DOHH2 (cell line): Measurements from ENCODE around the gene MYH7.

Experiments
- H3F3A ChIP-seq: fragments of 200-600 bp; sonication (generic), shearing (Covaris generic); 2 replicates; pipeline ENCODE4 v1.6.0; 2016; ENCODE audit warnings: antibody characterized with exemption, mild to moderate bottlenecking; ENCODE audit not compliant: control insufficient read depth, insufficient read depth
- H3K27ac ChIP-seq: fragments of 200-600 bp; sonication (generic); 2 replicates; pipeline ENCODE4 v1.5.1; 2014; ENCODE audit warnings: low read depth, mild to moderate bottlenecking, low read length, moderate library complexity
- H3K27me3 ChIP-seq: fragments of 200-600 bp; sonication (generic); 2 replicates; pipeline ENCODE4 v1.6.1; 2014; ENCODE audit warnings: mild to moderate bottlenecking, low read length, mixed read lengths; ENCODE audit not compliant: control insufficient read depth
- H3K36me3 ChIP-seq: fragments of 200-600 bp; sonication (generic); 2 replicates; pipeline ENCODE4 v1.6.1; 2014; ENCODE audit warnings: mild to moderate bottlenecking, low read length, moderate library complexity, mixed read lengths; ENCODE audit not compliant: control insufficient read depth
- H3K4me1 ChIP-seq: fragments of 200-600 bp; sonication (generic); 2 replicates; pipeline ENCODE4 v1.6.1; 2014; ENCODE audit warnings: mild to moderate bottlenecking, low read length, mixed read lengths; ENCODE audit not compliant: control insufficient read depth
- H3K4me2 ChIP-seq: fragments of 200-600 bp; sonication (generic); 2 replicates; pipeline ENCODE4 v1.6.0; 2014; ENCODE audit warnings: mild to moderate bottlenecking, low read length, moderate library complexity
- H3K4me3 ChIP-seq: fragments of 200-600 bp; sonication (generic); 2 replicates; pipeline ENCODE4 v1.5.1; 2014; ENCODE audit warnings: mild to moderate bottlenecking, low read length, mixed read lengths
- H3K79me2 ChIP-seq: fragments of 200-600 bp; sonication (generic); 2 replicates; pipeline ENCODE4 v1.6.1; 2014; ENCODE audit warnings: mild to moderate bottlenecking, low read length, mixed read lengths; ENCODE audit not compliant: control insufficient read depth
- H3K9me2 ChIP-seq: fragments of 200-600 bp; sonication (generic); replicated peaks from 2 replicates; pipeline ENCODE4 v1.6.1; 2014; ENCODE audit warnings: mild to moderate bottlenecking, low read length, mixed read lengths; ENCODE audit not compliant: control insufficient read depth
- H3K9me3 ChIP-seq: fragments of 200-600 bp; sonication (generic); 2 replicates; pipeline ENCODE4 v1.6.1; 2014; ENCODE audit warnings: antibody characterized with exemption, low read length, mixed read lengths; ENCODE audit not compliant: control insufficient read depth, insufficient read depth
- H4K20me1 ChIP-seq: fragments of 200-600 bp; sonication (generic); 2 replicates; pipeline ENCODE4 v1.6.0; 2014; ENCODE audit warnings: low read depth, mild to moderate bottlenecking, antibody characterized with exemption, low read length, moderate library complexity; ENCODE audit not compliant: control insufficient read depth, insufficient read depth
- CTCF ChIP-seq: fragments of 200-600 bp; sonication (generic); IDR thresholded peaks from one replicate; pipeline ENCODE4 v1.5.1; 2014; ENCODE audit warnings: antibody characterized with exemption, mild to moderate bottlenecking, low read depth, low read length; ENCODE audit not compliant: poor library complexity, severe bottlenecking
- EZH2phosphoT487 ChIP-seq: fragments of 200-600 bp; sonication (generic); IDR thresholded peaks from 2 replicates; pipeline ENCODE4 v1.6.1; 2017; ENCODE audit warnings: borderline replicate concordance, mild to moderate bottlenecking, antibody characterized with exemption, low read length, moderate library complexity, mixed read lengths

The MYH7 gene

GRCh38 chr14:23470947-23471346, 35.5 kb upstream of the MYH7 start:
- Histone ChIP-seq H3K27me3 (no peaks in the 10 kb centered on the region), H3F3A (0 out of 2 replicates have a peak, but pooled peaks cover 5% of the 10 kb centered on the region), H3K36me3 (peaks cover 60% of the 10 kb centered on the region), H3K9me3 (peaks cover 7% of the 10 kb centered on the region), H3K79me2 (peaks cover 25% of the 10 kb centered on the region), H3K9me2 (no peaks in the 10 kb centered on the region), H3K4me2 (no peak overlapping the region; the same call in 1 of the 2 replicates), H3K4me3 (no peak overlapping the region), H4K20me1 (no peaks in the 10 kb centered on the region), H3K4me1 (peaks cover 12% of the 10 kb centered on the region), H3K27ac (no peak overlapping the region)
- no peak for TF ChIP-seq EZH2phosphoT487
- TF ChIP-seq CTCF = no peak

- H3K9me3 ChIP-seq = peaks cover 7% of the 10 kb centered on the region
- no peaks in the 10 kb centered on the region for H3K27me3 ChIP-seq
- TF ChIP-seq EZH2phosphoT487 = no peak
- TF ChIP-seq CTCF = no peak
- H3K36me3 ChIP-seq = peaks cover 50% of the 10 kb centered on the region
- peaks cover 25% of the 10 kb centered on the region for H3K79me2 ChIP-seq
- no peaks in the 10 kb centered on the region for H3K9me2 ChIP-seq
- peaks cover 12% of the 10 kb centered on the region for H3K4me1 ChIP-seq
- peak overlapping the region; percentile 40 for H3K27ac ChIP-seq
- H4K20me1 ChIP-seq = no peaks in the 10 kb centered on the region
- peak overlapping the region; percentile 74 for H3K4me2 ChIP-seq
- 0 out of 2 replicates have a peak, but pooled peaks cover 4% of the 10 kb centered on the region for H3F3A ChIP-seq
- peak overlapping the region; percentile 91 for H3K4me3 ChIP-seq
These were observed 34.5 kb upstream of the MYH7 start for GRCh38 chr14:23469906-23470403.

DNA sequence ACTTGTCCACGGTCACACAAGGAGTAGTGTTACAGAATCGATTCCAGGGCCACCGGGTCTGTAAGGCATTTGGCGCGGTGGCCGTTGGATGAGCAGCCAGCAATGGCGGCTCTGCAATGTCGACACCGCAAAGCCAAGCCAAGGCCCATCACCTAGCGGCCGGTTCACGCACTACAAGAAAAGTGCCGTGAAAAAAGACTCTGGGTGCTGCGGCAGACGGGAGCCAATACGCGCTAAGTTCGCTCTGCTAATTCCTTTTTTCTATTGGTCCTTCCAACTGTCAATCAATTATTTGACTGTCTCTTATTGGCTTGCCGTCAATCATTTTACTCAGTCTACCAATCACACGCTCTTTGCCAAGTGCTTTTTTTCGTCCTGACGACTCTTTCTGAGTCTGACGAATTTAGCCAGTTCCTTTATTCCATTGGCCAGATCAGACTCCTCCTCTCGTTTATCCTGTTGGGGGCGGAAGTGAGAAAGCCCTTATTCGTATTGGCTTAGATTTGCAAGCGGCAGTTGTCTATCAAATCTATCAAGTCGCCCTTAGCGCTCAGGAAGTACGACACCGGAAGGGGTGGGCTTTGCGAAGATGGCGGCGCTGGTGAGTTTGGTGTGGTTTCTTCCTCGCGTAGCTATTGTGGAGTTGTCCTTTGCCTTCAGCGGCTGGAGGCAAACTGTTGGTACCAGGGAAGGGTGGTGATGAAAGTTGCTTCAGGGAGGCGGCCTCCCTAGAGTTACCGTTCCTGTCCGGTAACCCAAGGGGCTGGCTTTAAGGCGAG, 33.9 kb upstream of the MYH7 start, which contains the start of gene NGDN:
Gene NGDN (plus strand): TSS at position 577 of the 779 bp plus-strand sequence. CDS start 13 bp downstream, at position 590.
- Histone ChIP-seq H3K9me2 (no peaks in the 10 kb centered on the region), H3K27me3 (no peaks in the 10 kb centered on the region), H3K9me3 (peaks cover 7% of the 10 kb centered on the region), H3K27ac (peak within 1 kb of the TSS; percentile 40), H4K20me1 (no peaks in the 10 kb centered on the region), H3K4me2 (peak within 1 kb of the TSS; percentile 74), H3K4me1 (peaks cover 12% of the 10 kb centered on the region), H3F3A (no peaks in the 10 kb centered on the region), H3K36me3 (peaks cover 44% of the 10 kb centered on the region), H3K79me2 (peaks cover 25% of the 10 kb centered on the region), H3K4me3 (peak within 1 kb of the TSS; percentile 91)
- TF ChIP-seq EZH2phosphoT487 (no peak), CTCF (peak; percentile 80)
